H9 (cell line): ENCODE data around the gene MIR17HG. TPM values are rescaled to one million over a fixed set of nuclear protein-coding genes. Genes with fewer than 3 reads are reported as not detected.

Experiments
- DNase-seq: peaks from one replicate; pipeline ENCODE4 v3.0.0-alpha.2; 2017
- H2AFZ ChIP-seq: one replicate; pipeline ENCODE4 v1.6.1; 2013; ENCODE audit warnings: mild to moderate bottlenecking, low read length, control low read depth, moderate library complexity
- H2AK5ac ChIP-seq: 2 replicates; pipeline ENCODE4 v1.6.1; 2013; ENCODE audit warnings: low read length, control low read depth, mixed read lengths; ENCODE audit not compliant: insufficient read length
- H2BK120ac ChIP-seq: one replicate; pipeline ENCODE4 v1.6.1; 2013; ENCODE audit warnings: low read depth, mild to moderate bottlenecking, low read length, control low read depth, inconsistent platforms; ENCODE audit not compliant: poor library complexity, severe bottlenecking
- H2BK12ac ChIP-seq: 2 replicates; pipeline ENCODE4 v1.6.1; 2013; ENCODE audit warnings: low read length, control low read depth, mixed read lengths, low read depth; ENCODE audit not compliant: insufficient read length
- H2BK15ac ChIP-seq: 2 replicates; pipeline ENCODE4 v1.6.1; 2013; ENCODE audit warnings: low read depth, low read length, control low read depth
- H2BK20ac ChIP-seq: one replicate; pipeline ENCODE4 v1.6.1; 2013; ENCODE audit warnings: low read depth, mild to moderate bottlenecking, low read length, control low read depth, inconsistent platforms; ENCODE audit not compliant: poor library complexity, severe bottlenecking
- H2BK5ac ChIP-seq: 2 replicates; pipeline ENCODE4 v1.6.1; 2013; ENCODE audit warnings: low read length, control low read depth, mixed read lengths; ENCODE audit not compliant: insufficient read length
- H3K14ac ChIP-seq: 2 replicates; pipeline ENCODE4 v1.6.1; 2013; ENCODE audit warnings: low read length, control low read depth; ENCODE audit not compliant: insufficient read depth
- H3K18ac ChIP-seq: 2 replicates; pipeline ENCODE4 v1.6.1; 2013; ENCODE audit warnings: low read depth, mild to moderate bottlenecking, mixed read lengths, low read length, control low read depth; ENCODE audit not compliant: insufficient read length
- H3K23ac ChIP-seq: 2 replicates; pipeline ENCODE4 v1.6.1; 2013; ENCODE audit warnings: low read length, control low read depth, mixed read lengths, low read depth; ENCODE audit not compliant: insufficient read length
- H3K23me2 ChIP-seq: 2 replicates; pipeline ENCODE4 v1.6.1; 2013; ENCODE audit warnings: low read depth, mild to moderate bottlenecking, mixed read lengths, low read length, control low read depth; ENCODE audit not compliant: insufficient read length, poor library complexity, severe bottlenecking
- H3K27ac ChIP-seq: 2 replicates; pipeline ENCODE4 v1.5.1; 2013; ENCODE audit warnings: low read length, control low read depth, mixed read lengths, low read depth; ENCODE audit not compliant: insufficient read length
- H3K27me3 ChIP-seq: 2 replicates; pipeline ENCODE4 v1.6.1; 2013; ENCODE audit warnings: low read length, control low read depth, inconsistent platforms; ENCODE audit not compliant: insufficient read depth
- H3K4ac ChIP-seq: 2 replicates; pipeline ENCODE4 v1.6.1; 2013; ENCODE audit warnings: low read depth, mild to moderate bottlenecking, control low read depth, inconsistent platforms, low read length, moderate library complexity
- H3K4me1 ChIP-seq: 2 replicates; pipeline ENCODE4 v1.6.1; 2013; ENCODE audit warnings: low read length, control low read depth, inconsistent platforms; ENCODE audit not compliant: insufficient read depth
- H3K4me2 ChIP-seq: 2 replicates; pipeline ENCODE4 v1.6.1; 2013; ENCODE audit warnings: low read length, control low read depth, mixed read lengths; ENCODE audit not compliant: insufficient read length, insufficient read depth
- H3K56ac ChIP-seq: 2 replicates; pipeline ENCODE4 v1.6.1; 2013; ENCODE audit warnings: low read depth, mild to moderate bottlenecking, mixed read lengths, low read length, control low read depth; ENCODE audit not compliant: insufficient read length
- H3K79me1 ChIP-seq: 2 replicates; pipeline ENCODE4 v1.6.1; 2013; ENCODE audit warnings: low read depth, mild to moderate bottlenecking, moderate library complexity, low read length, control low read depth, inconsistent platforms; ENCODE audit not compliant: insufficient read depth, poor library complexity, severe bottlenecking
- H3K79me2 ChIP-seq: 2 replicates; pipeline ENCODE4 v1.6.1; 2013; ENCODE audit warnings: low read length, control low read depth, inconsistent platforms; ENCODE audit not compliant: insufficient read depth
- H3K9ac ChIP-seq: 2 replicates; pipeline ENCODE4 v1.6.1; 2013; ENCODE audit warnings: low read length, control low read depth, mixed read lengths; ENCODE audit not compliant: insufficient read length; ENCODE audit errors: extremely low read depth
- H3K9me3 ChIP-seq: one replicate; pipeline ENCODE4 v1.6.1; 2013; ENCODE audit warnings: low read depth, low read length, inconsistent platforms; ENCODE audit not compliant: control insufficient read depth
- H3T11ph ChIP-seq: one replicate; pipeline ENCODE4 v1.6.1; 2013; ENCODE audit warnings: mild to moderate bottlenecking, low read length, control low read depth, inconsistent platforms
- H4K20me1 ChIP-seq: one replicate; pipeline ENCODE4 v1.6.1; 2013; ENCODE audit not compliant: control insufficient read depth, insufficient read length, insufficient read depth
- H4K5ac ChIP-seq: 2 replicates; pipeline ENCODE4 v1.6.1; 2013; ENCODE audit warnings: low read depth, mild to moderate bottlenecking, mixed read lengths, low read length, control low read depth; ENCODE audit not compliant: insufficient read length
- H4K8ac ChIP-seq: replicated peaks from 2 replicates; pipeline ENCODE4 v1.6.1; 2013; ENCODE audit warnings: low read length, control low read depth, mixed read lengths, low read depth; ENCODE audit not compliant: insufficient read length
- H4K91ac ChIP-seq: 2 replicates; pipeline ENCODE4 v1.6.1; 2013; ENCODE audit warnings: low read depth, mild to moderate bottlenecking, moderate library complexity, mixed read lengths, low read length, control low read depth; ENCODE audit not compliant: insufficient read length
- H3K27ac Mint-ChIP-seq, 3 experiments: 2 replicates in 2 of 3; 3 replicates in 1 of 3; pipeline ENCODE4 v1.8.0; 2020 to 2021; ENCODE audit warnings: mixed read lengths in 3 of 3, mild to moderate bottlenecking in 1 of 3, moderate library complexity in 1 of 3
- H3K27me3 Mint-ChIP-seq: 2 replicates; pipeline ENCODE4 v1.8.0; 2021; ENCODE audit warnings: low read depth, mild to moderate bottlenecking, moderate library complexity, mixed read lengths
- H3K36me3 Mint-ChIP-seq, 3 experiments: 2 replicates in 2 of 3; 3 replicates in 1 of 3; pipeline ENCODE4 v1.8.0; 2020 to 2021; ENCODE audit warnings: low read depth in 3 of 3, mixed read lengths in 3 of 3; ENCODE audit not compliant: insufficient read depth in 1 of 3
- H3K4me1 Mint-ChIP-seq, 2 experiments: 2 replicates each; pipeline ENCODE4 v1.8.0; 2020; ENCODE audit warnings: mixed read lengths in 2 of 2
- H3K4me3 Mint-ChIP-seq, 2 experiments: 2 replicates in 1 of 2; 3 replicates in 1 of 2; pipeline ENCODE4 v1.8.0; 2020 to 2021; ENCODE audit warnings: mild to moderate bottlenecking in 2 of 2, mixed read lengths in 2 of 2, moderate library complexity in 1 of 2
- H3K9me3 Mint-ChIP-seq, 2 experiments: 2 replicates in 1 of 2; 3 replicates in 1 of 2; pipeline ENCODE4 v1.8.0; 2020; ENCODE audit warnings: mild to moderate bottlenecking in 2 of 2, mixed read lengths in 2 of 2, moderate library complexity in 1 of 2
- CTCF ChIP-seq: fragments of 200-600 bp; sonication (generic); conservative IDR thresholded peaks from 3 replicates; pipeline ENCODE4 v1.8.0; 2021; ENCODE audit warnings: antibody characterized with exemption, mild to moderate bottlenecking
- WGBS: extraction: QIAGEN DNeasy Blood & Tissue Kit; methylation state at CpG from one replicate; pipeline ENCODE4 v1.1.7; 2013; ENCODE audit warnings: missing lambda C conversion rate, low lambda C conversion rate, mixed read lengths; ENCODE audit not compliant: insufficient read length; ENCODE audit errors: extremely low coverage; 5-methylcytosine and 5-hydroxymethylcytosine counted together
- total RNA-seq: library from RNA; stranded (reverse); gene quantifications from 2 replicates; pipeline ENCODE4 v1.2.1, GENCODE V29; 2021

MIR17HG gene
- total RNA-seq, 1 experiment from 2014 or later = 38.7 TPM

- Histone ChIP-seq H2AK5ac (no peak overlapping the region), H2BK120ac (no peak overlapping the region), H4K91ac (no peak overlapping the region), H3K4ac (no peak overlapping the region), H3K14ac (no peak overlapping the region), H4K5ac (no peak overlapping the region), H3K27me3 (no peaks in the 10 kb centered on the region), H3K9ac (no peak overlapping the region), H2BK12ac (no peak overlapping the region), H3K18ac (no peak overlapping the region), H3K56ac (no peak overlapping the region), H2AFZ (no peak overlapping the region), H3K9me3 (no peaks in the 10 kb centered on the region), H3K23ac (no peak overlapping the region), H3K4me1 (no peaks in the 10 kb centered on the region), H3K27ac (no peak overlapping the region), H4K20me1 (no peaks in the 10 kb centered on the region), H2BK15ac (no peak overlapping the region), H3K4me2 (no peak overlapping the region), H3K23me2 (no peaks in the 10 kb centered on the region), H2BK5ac (no peak overlapping the region), H3T11ph (no peak overlapping the region), H3K79me1 (no peaks in the 10 kb centered on the region), H4K8ac (no peak overlapping the region), H3K79me2 (no peaks in the 10 kb centered on the region), H2BK20ac (no peak overlapping the region)
- Mint-ChIP-seq H3K4me3 (no peak overlapping the region), H3K27me3 (no peaks in the 10 kb centered on the region), H3K4me1 (no peaks in the 10 kb centered on the region), H3K27ac (no peak overlapping the region), H3K36me3 (no peaks in the 10 kb centered on the region), H3K9me3 (no peaks in the 10 kb centered on the region)
- no peak for DNase-seq
- no CpG with 5 or more reads among the region's 2 CpGs for WGBS
- TF ChIP-seq CTCF = no peak
These were observed 37.4 kb downstream of the MIR17HG start for GRCh38 chr13:91384896-91385295.
